HepG2 (cell line): ENCODE results near the gene FASTK. TPM values are rescaled to one million over a fixed set of nuclear protein-coding genes. Genes with fewer than 3 reads are reported as not detected.

Experiments
- ARID3A ChIP-seq: IDR thresholded peaks from 2 replicates; pipeline ENCODE4 v1.6.1; 2012; ENCODE audit warnings: low read depth, low read length, improper control_type of control experiment
- E2F2 ChIP-seq: sonication (generic); formaldehyde crosslinking; IDR thresholded peaks from 2 replicates; pipeline ENCODE4 v1.4.0; 2020; ENCODE audit warnings: missing genetic modification reagents, borderline replicate concordance
- GLI4 ChIP-seq: sonication (generic); formaldehyde crosslinking; IDR thresholded peaks from 2 replicates; pipeline ENCODE4 v1.5.1; 2020; ENCODE audit warnings: missing genetic modification reagents, mild to moderate bottlenecking, moderate library complexity, borderline replicate concordance
- JUNB ChIP-seq: sonication (generic); formaldehyde crosslinking; IDR thresholded peaks from 2 replicates; pipeline ENCODE4 v1.8.0; 2022; ENCODE audit warnings: missing genetic modification reagents, mild to moderate bottlenecking, borderline replicate concordance
- KLF15 ChIP-seq: sonication (generic); formaldehyde crosslinking; IDR thresholded peaks from 2 replicates; pipeline ENCODE4 v1.8.1; 2023; ENCODE audit warnings: borderline replicate concordance, mild to moderate bottlenecking, inconsistent platforms, missing genetic modification reagents, mixed read lengths
- PHF21A ChIP-seq: sonication (generic); formaldehyde crosslinking; IDR thresholded peaks from 2 replicates; pipeline ENCODE4 v1.5.0; 2020; ENCODE audit warnings: mild to moderate bottlenecking, missing genetic modification reagents
- STAT6 ChIP-seq: sonication (generic); formaldehyde crosslinking; IDR thresholded peaks from 2 replicates; pipeline ENCODE4 v1.4.0; 2020; ENCODE audit warnings: missing genetic modification reagents, mild to moderate bottlenecking, borderline replicate concordance
- TRIM24 ChIP-seq: sonication (generic); formaldehyde crosslinking; IDR thresholded peaks from 2 replicates; pipeline ENCODE4 v1.8.0; 2022; ENCODE audit warnings: mild to moderate bottlenecking, missing genetic modification reagents
- ZFP1 ChIP-seq: IDR thresholded peaks from 2 replicates; pipeline ENCODE4 v1.6.1; 2016
- ZNF616 ChIP-seq: sonication (generic); formaldehyde crosslinking; IDR thresholded peaks from 2 replicates; pipeline ENCODE4 v1.5.0; 2020; ENCODE audit warnings: low read depth, mild to moderate bottlenecking, missing genetic modification reagents
- polyA plus RNA-seq, 8 experiments: library from polyadenylated mRNA; depleted of rRNA in 3 of 8; stranded (reverse) in 7 of 8; unstranded in 1 of 8; fragments of >200 nt; fragmentation: Illumina TruSeq in 4 of 8; extraction: Trizol in 4 of 8; gene quantifications; 2 replicates each; pipeline versions ENCODE4 v1.2.1 to v1.2.3, GENCODE V29; 2011 to 2016; ENCODE audit warnings: low read depth in 4 of 8, missing spikeins in 1 of 8, mixed read lengths in 1 of 8; ENCODE audit not compliant: insufficient read depth in 1 of 8
- total RNA-seq, 5 experiments: library from RNA; depleted of rRNA; stranded (reverse); fragments of >200 nt; fragmentation: Illumina TruSeq; extraction: Trizol; gene quantifications; 2 replicates each; pipeline ENCODE4 v1.2.3, GENCODE V29; 2016; ENCODE audit warnings: low read depth in 1 of 5
- TF ChIP-seq, protein P1 (sequence below): sonication (generic); formaldehyde crosslinking; IDR thresholded peaks from 2 replicates; pipeline ENCODE4 v1.5.1; 2020; ENCODE audit warnings: mild to moderate bottlenecking, missing genetic modification reagents, moderate library complexity
- TF ChIP-seq, protein P2 (sequence below): sonication (generic); formaldehyde crosslinking; IDR thresholded peaks from 2 replicates; pipeline ENCODE4 v1.4.0; 2020; ENCODE audit warnings: missing genetic modification reagents

The FASTK gene
- total and polyA plus RNA-seq, 2 of the 13 experiments (the other 11 are each of a cell fraction or from before 2014, with no cell fraction given): 52.9 to 55.7 TPM

- TF ChIP-seq JUNB (CRISPR knock-in tag) (no peak), E2F2 (CRISPR knock-in tag) (0 out of 2 replicates have a peak, but pooled peaks have one; percentile 28), STAT6 (no peak), ZNF616 (CRISPR knock-in tag) (0 out of 2 replicates have a peak, but pooled peaks have one; percentile 74), KLF15 (CRISPR knock-in tag) (no peak), GLI4 (CRISPR knock-in tag) (no peak), ARID3A (no peak), PHF21A (CRISPR knock-in tag) (peak; percentile 45), TRIM24 (no peak), ZFP1 (CRISPR knock-in tag) (no peak)
- TF ChIP-seq, protein P1, sequence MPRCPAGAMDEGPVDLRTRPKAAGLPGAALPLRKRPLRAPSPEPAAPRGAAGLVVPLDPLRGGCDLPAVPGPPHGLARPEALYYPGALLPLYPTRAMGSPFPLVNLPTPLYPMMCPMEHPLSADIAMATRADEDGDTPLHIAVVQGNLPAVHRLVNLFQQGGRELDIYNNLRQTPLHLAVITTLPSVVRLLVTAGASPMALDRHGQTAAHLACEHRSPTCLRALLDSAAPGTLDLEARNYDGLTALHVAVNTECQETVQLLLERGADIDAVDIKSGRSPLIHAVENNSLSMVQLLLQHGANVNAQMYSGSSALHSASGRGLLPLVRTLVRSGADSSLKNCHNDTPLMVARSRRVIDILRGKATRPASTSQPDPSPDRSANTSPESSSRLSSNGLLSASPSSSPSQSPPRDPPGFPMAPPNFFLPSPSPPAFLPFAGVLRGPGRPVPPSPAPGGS (CRISPR knock-in tag): no peak
- TF ChIP-seq, protein P2, sequence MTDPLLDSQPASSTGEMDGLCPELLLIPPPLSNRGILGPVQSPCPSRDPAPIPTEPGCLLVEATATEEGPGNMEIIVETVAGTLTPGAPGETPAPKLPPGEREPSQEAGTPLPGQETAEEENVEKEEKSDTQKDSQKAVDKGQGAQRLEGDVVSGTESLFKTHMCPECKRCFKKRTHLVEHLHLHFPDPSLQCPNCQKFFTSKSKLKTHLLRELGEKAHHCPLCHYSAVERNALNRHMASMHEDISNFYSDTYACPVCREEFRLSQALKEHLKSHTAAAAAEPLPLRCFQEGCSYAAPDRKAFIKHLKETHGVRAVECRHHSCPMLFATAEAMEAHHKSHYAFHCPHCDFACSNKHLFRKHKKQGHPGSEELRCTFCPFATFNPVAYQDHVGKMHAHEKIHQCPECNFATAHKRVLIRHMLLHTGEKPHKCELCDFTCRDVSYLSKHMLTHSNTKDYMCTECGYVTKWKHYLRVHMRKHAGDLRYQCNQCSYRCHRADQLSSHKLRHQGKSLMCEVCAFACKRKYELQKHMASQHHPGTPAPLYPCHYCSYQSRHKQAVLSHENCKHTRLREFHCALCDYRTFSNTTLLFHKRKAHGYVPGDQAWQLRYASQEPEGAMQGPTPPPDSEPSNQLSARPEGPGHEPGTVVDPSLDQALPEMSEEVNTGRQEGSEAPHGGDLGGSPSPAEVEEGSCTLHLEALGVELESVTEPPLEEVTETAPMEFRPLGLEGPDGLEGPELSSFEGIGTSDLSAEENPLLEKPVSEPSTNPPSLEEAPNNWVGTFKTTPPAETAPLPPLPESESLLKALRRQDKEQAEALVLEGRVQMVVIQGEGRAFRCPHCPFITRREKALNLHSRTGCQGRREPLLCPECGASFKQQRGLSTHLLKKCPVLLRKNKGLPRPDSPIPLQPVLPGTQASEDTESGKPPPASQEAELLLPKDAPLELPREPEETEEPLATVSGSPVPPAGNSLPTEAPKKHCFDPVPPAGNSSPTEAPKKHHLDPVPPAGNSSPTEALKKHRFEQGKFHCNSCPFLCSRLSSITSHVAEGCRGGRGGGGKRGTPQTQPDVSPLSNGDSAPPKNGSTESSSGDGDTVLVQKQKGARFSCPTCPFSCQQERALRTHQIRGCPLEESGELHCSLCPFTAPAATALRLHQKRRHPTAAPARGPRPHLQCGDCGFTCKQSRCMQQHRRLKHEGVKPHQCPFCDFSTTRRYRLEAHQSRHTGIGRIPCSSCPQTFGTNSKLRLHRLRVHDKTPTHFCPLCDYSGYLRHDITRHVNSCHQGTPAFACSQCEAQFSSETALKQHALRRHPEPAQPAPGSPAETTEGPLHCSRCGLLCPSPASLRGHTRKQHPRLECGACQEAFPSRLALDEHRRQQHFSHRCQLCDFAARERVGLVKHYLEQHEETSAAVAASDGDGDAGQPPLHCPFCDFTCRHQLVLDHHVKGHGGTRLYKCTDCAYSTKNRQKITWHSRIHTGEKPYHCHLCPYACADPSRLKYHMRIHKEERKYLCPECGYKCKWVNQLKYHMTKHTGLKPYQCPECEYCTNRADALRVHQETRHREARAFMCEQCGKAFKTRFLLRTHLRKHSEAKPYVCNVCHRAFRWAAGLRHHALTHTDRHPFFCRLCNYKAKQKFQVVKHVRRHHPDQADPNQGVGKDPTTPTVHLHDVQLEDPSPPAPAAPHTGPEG (CRISPR knock-in tag): no peak; the same call in 1 of the 2 replicates
These were observed 6.8 kb upstream of the FASTK start (continued) for GRCh38 chr7:151087245-151088018.
